ENCODE results near the gene UQCC3.

- TF ChIP-seq CTCF (IDR thresholded peaks at IDR 0.05), result no peak
- TF ChIP-seq POLR2A (IDR thresholded peaks at IDR 0.05; ENCODE audit: low read depth), result no peak
Measured at GRCh38 chr11:62648967-62649364, 22.5 kb upstream of the UQCC3 start.
